Stimulated activated CD4-positive, alpha-beta T cell treated with anti-CD3 and anti-CD28 coated beads, Interleukin-1b, Interleukin-23, amount 100 ng/mL, for 4 hours (primary cell): ENCODE data around the gene KIAA1217.

ENCODE experiments used
- DNase-seq, 2 donors: peaks; one replicate each; pipeline ENCODE4 v3.0.0-alpha.2; 2020; ENCODE audit warnings: low read depth in 2 of 2

The KIAA1217 gene

DNA sequence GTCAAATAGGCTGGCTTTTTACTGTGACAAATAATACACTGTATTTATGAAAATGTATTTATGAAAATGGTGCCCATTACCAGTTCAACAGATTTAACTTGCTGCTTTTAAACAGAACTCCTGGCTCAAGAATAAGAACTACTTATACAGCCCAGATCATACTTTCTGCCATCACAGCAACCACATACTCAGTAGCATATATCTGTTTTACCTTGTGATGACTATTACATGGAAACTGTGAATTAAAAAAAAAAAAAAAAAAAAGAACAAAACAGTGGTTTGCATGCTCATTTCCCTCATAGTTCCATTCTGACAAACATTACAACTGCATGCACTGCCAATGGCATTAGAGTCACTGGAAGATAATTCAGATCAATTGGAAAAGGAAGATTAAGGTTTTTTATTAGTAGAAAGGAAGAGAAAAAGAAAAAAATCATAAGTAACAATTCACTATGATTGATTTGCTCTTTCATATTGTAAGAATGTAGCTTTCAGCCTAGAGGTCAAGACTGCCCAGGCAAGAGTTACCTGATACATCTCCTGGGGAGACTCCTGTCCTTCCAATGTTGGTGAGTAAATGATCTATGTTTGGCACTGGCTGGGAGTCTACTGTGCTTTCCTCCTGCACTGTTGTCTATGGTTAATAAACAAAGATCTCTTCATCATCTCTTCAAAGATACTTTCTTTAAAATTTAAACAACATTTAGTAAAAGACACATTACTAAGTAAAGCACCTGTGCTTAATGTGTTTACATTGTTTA is 381.9 kb downstream of the KIAA1217 start:
- DNase-seq: no peak

DNA sequence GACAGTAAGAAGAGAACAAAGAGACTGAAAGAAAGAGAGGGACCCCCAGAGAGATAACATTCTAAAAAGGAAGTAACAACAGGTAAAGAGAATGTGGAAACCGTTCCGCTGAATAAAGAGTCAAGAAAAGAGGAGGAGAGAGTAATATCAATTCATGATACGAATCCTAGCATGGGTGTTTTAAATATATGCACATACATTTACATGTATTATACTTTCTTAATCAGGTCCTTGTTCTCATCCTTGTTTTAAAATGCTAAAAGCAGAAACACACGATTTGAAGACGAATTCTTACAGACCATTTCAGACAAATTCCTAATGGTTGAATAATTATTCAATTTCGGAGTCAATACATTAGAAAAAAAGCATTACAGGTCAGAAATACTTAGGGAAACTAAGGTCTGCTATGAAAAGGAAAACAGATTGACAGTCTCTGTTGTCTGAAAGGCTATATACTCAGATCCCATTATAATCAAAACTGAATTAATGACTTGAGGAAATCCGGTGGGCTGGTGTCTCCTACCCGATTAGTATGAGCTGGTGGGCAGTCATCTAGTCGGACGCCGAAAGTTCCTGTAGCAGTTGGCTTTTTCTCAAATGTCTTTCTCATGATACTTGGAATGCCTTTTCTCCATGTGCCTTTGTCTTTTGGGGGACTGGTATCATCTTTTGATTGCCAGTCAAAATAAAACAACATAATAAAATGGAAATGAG is 387.4 kb downstream of the KIAA1217 start:
- no peak for DNase-seq

DNA sequence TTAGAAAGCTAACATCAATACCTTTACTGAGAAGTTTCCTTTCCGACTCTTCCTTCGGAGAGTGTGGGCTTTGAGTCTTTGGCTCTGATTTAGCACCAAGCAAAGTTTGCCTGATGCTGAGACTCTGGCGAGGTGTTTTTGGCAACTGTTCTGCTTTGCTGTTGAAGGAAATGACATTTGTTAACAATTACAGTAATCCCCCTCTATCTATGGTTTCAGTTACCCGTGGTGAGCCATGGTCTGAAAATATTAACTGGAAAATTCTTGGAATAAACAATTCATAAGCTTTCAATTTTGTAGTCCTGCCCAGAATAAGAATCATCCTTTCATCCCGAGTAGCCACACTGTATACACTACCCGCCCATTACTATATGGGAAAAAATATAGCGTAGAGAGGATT is 388.5 kb downstream of the KIAA1217 start:
- no peak for DNase-seq
